Adrenal gland (tissue), 5 donors: ENCODE data around the gene RIMBP3B.
"Not testable (repeated sequence)": the region's sequence is repeated elsewhere in the genome, so short reads cannot be mapped to it uniquely, and the experiment has no call there.

Experiments used
- CTCF ChIP-seq, 6 experiments: fragments of 450-650 bp in 4 of 6; fragments of 200-600 bp in 2 of 6; sonication (generic) in 1 of 6; IDR thresholded peaks; 1 replicate in 5 of 6; 2 replicates in 1 of 6; pipeline versions ENCODE4 v1.5.1 to v1.8.0; 2016 to 2021; ENCODE audit warnings: antibody characterized with exemption in 6 of 6, mild to moderate bottlenecking in 2 of 6, moderate library complexity in 1 of 6
- POLR2A ChIP-seq, 2 donors: fragments of 450-650 bp; IDR thresholded peaks; one replicate each; pipeline ENCODE4 v1.6.1; 2017; ENCODE audit warnings: antibody characterized with exemption in 2 of 2, mild to moderate bottlenecking in 2 of 2, moderate library complexity in 1 of 2
- donor health status: DM: no; HTN: no; CAD: no.

GRCh38 chr22:21357527-21357926 lies 26.0 kb upstream of the RIMBP3B start:
- not testable (repeated sequence) for TF ChIP-seq POLR2A, CTCF (IDR thresholded peaks at IDR 0.05)
